ENCODE measurements around the gene EVI5.

The EVI5 gene

GRCh38 chr1:92503926-92504285 is 281.0 kb downstream of the EVI5 start:
- TF ChIP-seq, protein P1, sequence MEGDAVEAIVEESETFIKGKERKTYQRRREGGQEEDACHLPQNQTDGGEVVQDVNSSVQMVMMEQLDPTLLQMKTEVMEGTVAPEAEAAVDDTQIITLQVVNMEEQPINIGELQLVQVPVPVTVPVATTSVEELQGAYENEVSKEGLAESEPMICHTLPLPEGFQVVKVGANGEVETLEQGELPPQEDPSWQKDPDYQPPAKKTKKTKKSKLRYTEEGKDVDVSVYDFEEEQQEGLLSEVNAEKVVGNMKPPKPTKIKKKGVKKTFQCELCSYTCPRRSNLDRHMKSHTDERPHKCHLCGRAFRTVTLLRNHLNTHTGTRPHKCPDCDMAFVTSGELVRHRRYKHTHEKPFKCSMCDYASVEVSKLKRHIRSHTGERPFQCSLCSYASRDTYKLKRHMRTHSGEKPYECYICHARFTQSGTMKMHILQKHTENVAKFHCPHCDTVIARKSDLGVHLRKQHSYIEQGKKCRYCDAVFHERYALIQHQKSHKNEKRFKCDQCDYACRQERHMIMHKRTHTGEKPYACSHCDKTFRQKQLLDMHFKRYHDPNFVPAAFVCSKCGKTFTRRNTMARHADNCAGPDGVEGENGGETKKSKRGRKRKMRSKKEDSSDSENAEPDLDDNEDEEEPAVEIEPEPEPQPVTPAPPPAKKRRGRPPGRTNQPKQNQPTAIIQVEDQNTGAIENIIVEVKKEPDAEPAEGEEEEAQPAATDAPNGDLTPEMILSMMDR (conservative IDR thresholded peaks at IDR 0.05; ENCODE audit: low read depth, low read length) = no peak
- H3K4me3 ChIP-seq (ENCODE audit: low read depth, low read length) = no peak overlapping the region
- DNase-seq (ENCODE audit: low read depth) = peak; percentile 89

DNA sequence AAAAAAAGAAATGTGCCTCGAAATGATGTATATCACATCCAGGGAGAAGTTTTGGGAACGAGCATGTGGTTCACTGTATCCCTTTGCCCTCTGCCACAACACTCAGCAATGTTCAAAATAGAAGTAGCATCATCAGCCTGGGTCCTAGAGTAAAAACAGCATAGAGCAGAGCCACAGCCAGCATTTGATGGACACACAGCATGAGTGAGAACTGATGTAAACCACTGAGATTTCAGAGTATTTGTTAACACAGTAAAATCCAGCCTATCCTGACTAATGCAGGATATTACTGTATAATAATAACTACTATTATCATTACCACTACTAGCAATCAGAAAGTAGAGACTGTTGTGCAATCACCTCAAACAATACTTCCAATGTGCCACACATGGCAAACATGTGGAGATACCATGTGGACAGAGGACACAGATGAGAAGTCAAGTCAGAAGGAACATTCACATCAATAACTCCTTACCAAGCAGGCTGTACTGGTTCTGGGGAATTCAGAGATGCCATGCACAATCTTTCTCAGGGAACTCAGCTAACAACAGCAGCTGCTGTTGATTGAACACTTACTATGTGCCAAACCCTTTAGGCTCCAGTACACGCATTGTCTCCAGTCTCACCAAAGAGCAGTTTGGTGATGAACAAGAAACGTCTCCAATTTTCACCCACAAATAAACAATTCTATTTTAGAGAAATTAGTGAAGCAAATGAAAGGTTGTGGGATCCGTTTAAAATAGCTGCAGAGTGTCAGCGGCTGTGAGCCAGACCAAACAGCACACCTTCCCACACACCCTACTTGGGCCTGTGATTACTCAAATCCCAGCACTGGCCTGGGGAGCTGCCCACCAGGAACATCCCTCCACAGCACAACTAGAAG is 281.6 kb downstream of the EVI5 start:
- DNase-seq (ENCODE audit: low read depth) = no peak
- TF ChIP-seq, protein P1 (conservative IDR thresholded peaks at IDR 0.05; ENCODE audit: low read depth, low read length) = no peak
- no peak overlapping the region for H3K4me3 ChIP-seq (ENCODE audit: low read depth, low read length)

DNA sequence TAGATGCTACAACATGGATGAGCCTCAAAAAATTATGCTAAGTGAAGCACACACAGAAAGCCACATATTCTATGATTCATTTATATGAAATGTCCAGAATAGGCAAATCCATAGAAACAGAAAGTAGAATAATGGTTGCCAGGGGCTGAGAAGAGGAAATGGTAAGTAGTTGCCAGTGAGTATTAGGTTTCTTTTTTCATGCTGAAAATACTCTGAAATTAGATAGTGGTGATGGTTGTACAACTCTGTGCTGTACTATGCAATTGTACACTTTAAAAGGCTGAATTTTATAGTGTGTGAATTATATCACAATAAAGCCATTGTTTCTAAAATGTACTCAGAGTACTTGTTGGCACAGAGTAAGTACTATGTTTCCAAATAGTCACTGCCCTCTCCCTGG is 282.7 kb downstream of the EVI5 start:
- TF ChIP-seq, protein P1 (conservative IDR thresholded peaks at IDR 0.05; ENCODE audit: low read depth, low read length) = no peak
- H3K4me3 ChIP-seq (ENCODE audit: low read depth, low read length) = no peak overlapping the region
- peak; percentile 69 for DNase-seq (ENCODE audit: low read depth)

- H3K4me3 ChIP-seq (ENCODE audit: low read depth, low read length) = no peak overlapping the region
- TF ChIP-seq, protein P1 (conservative IDR thresholded peaks at IDR 0.05; ENCODE audit: low read depth, low read length) = no peak
- DNase-seq (ENCODE audit: low read depth) = no peak
These were observed 284.4 kb downstream of the EVI5 start for GRCh38 chr1:92500552-92500951.

- H3K4me3 ChIP-seq (ENCODE audit: low read depth, low read length) = no peak overlapping the region
- DNase-seq (ENCODE audit: low read depth) = no peak
- TF ChIP-seq, protein P1 (conservative IDR thresholded peaks at IDR 0.05; ENCODE audit: low read depth, low read length) = no peak
These were observed 289.4 kb downstream of the EVI5 start for GRCh38 chr1:92495392-92496063.

- TF ChIP-seq, protein P1 (conservative IDR thresholded peaks at IDR 0.05; ENCODE audit: low read depth, low read length) = no peak
- no peak overlapping the region for H3K4me3 ChIP-seq (ENCODE audit: low read depth, low read length)
- no peak for DNase-seq (ENCODE audit: low read depth)
These were observed 290.3 kb downstream of the EVI5 start for GRCh38 chr1:92494485-92495141.
